Activated CD8-positive, alpha-beta T cell treated with anti-CD3 and anti-CD28 coated beads for 36 hours (primary cell): ENCODE results near the gene PRRC2A. TPM values are rescaled to one million over a fixed set of nuclear protein-coding genes. Genes with fewer than 3 reads are reported as not detected.

Source experiments
- ATAC-seq: fragments of 200-7000 bp; cut with Tn5 transposase; one replicate; pipeline ENCODE4 v1.10.0; 2021; ENCODE audit warnings: mild to moderate bottlenecking, moderate library complexity
- CTCF ChIA-PET: fragments of 350-600 bp; sonication (Branson Sonifier 250); formaldehyde crosslinking; loops from one replicate; lab custom pipeline; 2021; ENCODE audit warnings: antibody characterized with exemption; lab: Charles Lee
- POLR2A ChIA-PET: fragments of 350-600 bp; sonication (Branson Sonifier 250); formaldehyde crosslinking; loops from one replicate; lab custom pipeline; 2021; ENCODE audit warnings: antibody characterized with exemption; lab: Charles Lee
- DNase-seq: peaks from one replicate; pipeline ENCODE4 v3.0.0-alpha.2; 2020
- H3K27ac Mint-ChIP-seq: one replicate; pipeline ENCODE4 v1.8.0; 2021; ENCODE audit warnings: mild to moderate bottlenecking, mixed read lengths
- H3K27me3 Mint-ChIP-seq: one replicate; pipeline ENCODE4 v1.8.0; 2021; ENCODE audit warnings: mixed read lengths
- H3K36me3 Mint-ChIP-seq: one replicate; pipeline ENCODE4 v1.8.0; 2021; ENCODE audit warnings: low read depth, mixed read lengths
- H3K4me1 Mint-ChIP-seq: one replicate; pipeline ENCODE4 v1.8.0; 2021; ENCODE audit warnings: low read depth, mixed read lengths
- H3K4me3 Mint-ChIP-seq: one replicate; pipeline ENCODE4 v1.8.0; 2021; ENCODE audit warnings: mild to moderate bottlenecking, moderate library complexity, mixed read lengths
- H3K9me3 Mint-ChIP-seq: one replicate; pipeline ENCODE4 v1.8.0; 2021; ENCODE audit warnings: mixed read lengths
- intact Hi-C: fragments of 100-400 bp; cut with micrococcal nuclease; formaldehyde crosslinking; loops from one replicate; pipeline ENCODE4 v1.10.0; 2022
- total RNA-seq, 2 experiments: library from RNA; stranded (reverse); gene quantifications; one replicate each; pipeline ENCODE4 v1.2.3, GENCODE V29; 2021
- TF ChIP-seq, protein P1 (sequence below): fragments of 200-600 bp; IDR thresholded peaks from one replicate; pipeline ENCODE4 v1.8.0; 2022; ENCODE audit warnings: antibody characterized with exemption, mild to moderate bottlenecking

PRRC2A gene
- total RNA-seq, 2 experiments from 2014 or later = 257 to 262 TPM

GRCh38 chr6:31655349-31656237, 35.1 kb downstream of the PRRC2A start, which contains the start of gene APOM:
Gene APOM (plus strand): TSS chr6:31655894. CDS start chr6:31655967, 73 bp downstream.
- POLR2A ChIA-PET = interaction anchor here (0.6 to 9.0 kb wide), 6 partner anchors 9 to 87 kb away, joined by 3 to 160 read pairs (median 4); partner anchors contain the start of genes C6orf47, CSNK2B and GPANK1
- Mint-ChIP-seq H3K4me3 (no peak within 1 kb of the TSS), H3K27ac (peak within 1 kb of the TSS; percentile 56), H3K4me1 (peaks cover 60% of the 10 kb centered on the region), H3K27me3 (no peaks in the 10 kb centered on the region), H3K9me3 (no peaks in the 10 kb centered on the region), H3K36me3 (peaks cover 57% of the 10 kb centered on the region)
- DNase-seq (no peak), ATAC-seq (no peak)
- CTCF ChIA-PET = interaction anchor here (1.2 to 1.4 kb wide), 2 partner anchors 75 to 110 kb away, joined by 4 to 5 read pairs; partner anchors contain the start of gene ATP6V1G2
- intact Hi-C loops = no loop called here
- TF ChIP-seq, protein P1, sequence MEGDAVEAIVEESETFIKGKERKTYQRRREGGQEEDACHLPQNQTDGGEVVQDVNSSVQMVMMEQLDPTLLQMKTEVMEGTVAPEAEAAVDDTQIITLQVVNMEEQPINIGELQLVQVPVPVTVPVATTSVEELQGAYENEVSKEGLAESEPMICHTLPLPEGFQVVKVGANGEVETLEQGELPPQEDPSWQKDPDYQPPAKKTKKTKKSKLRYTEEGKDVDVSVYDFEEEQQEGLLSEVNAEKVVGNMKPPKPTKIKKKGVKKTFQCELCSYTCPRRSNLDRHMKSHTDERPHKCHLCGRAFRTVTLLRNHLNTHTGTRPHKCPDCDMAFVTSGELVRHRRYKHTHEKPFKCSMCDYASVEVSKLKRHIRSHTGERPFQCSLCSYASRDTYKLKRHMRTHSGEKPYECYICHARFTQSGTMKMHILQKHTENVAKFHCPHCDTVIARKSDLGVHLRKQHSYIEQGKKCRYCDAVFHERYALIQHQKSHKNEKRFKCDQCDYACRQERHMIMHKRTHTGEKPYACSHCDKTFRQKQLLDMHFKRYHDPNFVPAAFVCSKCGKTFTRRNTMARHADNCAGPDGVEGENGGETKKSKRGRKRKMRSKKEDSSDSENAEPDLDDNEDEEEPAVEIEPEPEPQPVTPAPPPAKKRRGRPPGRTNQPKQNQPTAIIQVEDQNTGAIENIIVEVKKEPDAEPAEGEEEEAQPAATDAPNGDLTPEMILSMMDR = no peak

- no peaks in the 10 kb centered on the region for H3K27me3 Mint-ChIP-seq
- peak overlapping the region; percentile 85 for H3K27ac Mint-ChIP-seq
- ChIA-PET POLR2A (interaction anchor here (0.7 to 9.0 kb wide), 8 partner anchors 7 to 173 kb away, joined by 3 to 160 read pairs (median 3); partner anchors contain the start of genes ABHD16A, C6orf47, CSNK2B and GPANK1), CTCF (interaction anchor here (1.0 to 1.3 kb wide), 2 partner anchors 107 to 112 kb away, joined by 3 read pairs; no protein-coding TSS in a partner anchor)
- H3K9me3 Mint-ChIP-seq = no peaks in the 10 kb centered on the region
- TF ChIP-seq, protein P1 = no peak
- peak overlapping the region; percentile 98 for H3K4me3 Mint-ChIP-seq
- peaks cover 68% of the 10 kb centered on the region for H3K4me1 Mint-ChIP-seq
- intact Hi-C loops = no loop called here
- peaks cover 60% of the 10 kb centered on the region for H3K36me3 Mint-ChIP-seq
- ATAC-seq (no peak), DNase-seq (peak; percentile 74)
Measured at GRCh38 chr6:31657406-31658157, 37.1 kb downstream of the PRRC2A start.

DNA sequence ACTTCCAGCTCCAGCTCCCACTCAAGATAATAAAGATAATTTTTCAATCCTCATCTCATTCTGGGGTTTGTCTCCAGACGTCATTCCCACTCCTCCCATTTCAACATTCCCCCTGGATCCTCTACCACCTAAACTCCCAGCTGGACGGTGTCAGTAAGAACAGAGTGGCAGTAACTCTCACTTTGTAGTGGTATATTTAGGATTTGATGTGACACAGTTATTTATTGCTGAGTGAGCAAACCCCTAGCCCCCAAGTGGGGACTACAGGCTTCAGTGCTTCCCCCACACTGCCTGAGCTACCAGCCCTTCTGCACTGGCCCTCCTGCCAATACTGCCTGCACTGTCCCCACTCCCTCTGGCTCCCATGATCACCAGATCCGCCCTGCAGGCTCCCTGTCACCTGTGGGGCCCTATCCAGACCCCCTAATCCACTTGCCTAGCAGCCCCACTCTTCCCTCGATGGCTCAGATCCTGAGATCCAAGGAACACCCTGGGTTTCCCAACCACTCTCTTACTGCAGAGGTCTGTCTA, 37.7 kb downstream of the PRRC2A start:
- intact Hi-C loops = no loop called here
- DNase-seq (no peak), ATAC-seq (no peak)
- ChIA-PET POLR2A (interaction anchor here (1.0 to 2.2 kb wide), 2 partner anchors 45 to 172 kb away, joined by 3 to 5 read pairs; partner anchors contain the start of gene ABHD16A), CTCF (interaction anchor here (1.0 to 1.3 kb wide), 2 partner anchors 107 to 113 kb away, joined by 3 read pairs; no protein-coding TSS in a partner anchor)
- Mint-ChIP-seq H3K36me3 (peaks cover 62% of the 10 kb centered on the region), H3K4me1 (peaks cover 70% of the 10 kb centered on the region), H3K27me3 (no peaks in the 10 kb centered on the region), H3K27ac (peak overlapping the region; percentile 85), H3K9me3 (no peaks in the 10 kb centered on the region), H3K4me3 (peak overlapping the region; percentile 98)
- TF ChIP-seq, protein P1 = no peak

DNA sequence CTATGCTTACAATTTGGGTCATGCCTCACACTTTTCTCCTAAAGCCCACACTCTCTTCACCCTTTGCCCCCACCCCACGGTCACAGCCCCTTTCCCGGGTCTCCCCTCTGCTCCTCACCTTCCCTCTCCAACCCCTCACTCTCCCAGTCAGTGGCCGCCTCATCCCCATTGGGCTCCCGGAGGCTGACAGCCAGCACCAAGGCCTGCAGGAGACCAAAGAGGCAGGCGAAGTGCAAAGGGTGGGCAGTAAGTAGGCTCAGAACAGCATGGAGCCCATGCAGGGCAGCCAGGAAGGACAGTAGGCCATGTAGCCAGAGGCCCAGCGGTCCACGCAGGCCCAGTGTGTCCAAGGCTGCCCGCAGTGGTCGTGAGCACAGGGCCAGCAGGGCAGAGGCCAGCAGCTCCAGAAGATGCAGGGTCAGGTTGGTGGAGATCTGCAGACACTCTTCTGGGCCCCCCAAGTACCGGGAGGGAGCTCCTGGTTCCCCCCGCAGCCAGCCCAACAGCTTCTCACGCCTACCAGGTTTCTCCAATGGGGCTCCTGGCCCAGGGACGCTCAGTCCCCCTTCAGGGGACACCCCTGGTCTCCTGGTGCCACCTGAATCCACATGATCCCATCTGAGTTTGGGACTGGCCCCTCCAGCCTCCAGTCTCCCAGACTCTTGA, 38.6 kb downstream of the PRRC2A start:
- ChIA-PET CTCF (no interaction called here), POLR2A (interaction anchor here (0.9 to 2.2 kb wide), 4 partner anchors 8 to 79 kb away, joined by 3 to 5 read pairs (median 4); partner anchors contain the start of gene ABHD16A)
- Mint-ChIP-seq H3K27ac (peak overlapping the region; percentile 95), H3K9me3 (no peaks in the 10 kb centered on the region), H3K4me1 (peaks cover 75% of the 10 kb centered on the region), H3K27me3 (no peaks in the 10 kb centered on the region), H3K36me3 (peaks cover 71% of the 10 kb centered on the region), H3K4me3 (peak overlapping the region; percentile 98)
- intact Hi-C loops = no loop called here
- ATAC-seq = no peak
- TF ChIP-seq, protein P1 = no peak
- no peak for DNase-seq
